Motor neuron (in vitro differentiated cells): ENCODE data around the gene DACT2. TPM values are rescaled to one million over a fixed set of nuclear protein-coding genes. Genes with fewer than 3 reads are reported as not detected.
"Not testable (repeated sequence)": the region's sequence is repeated elsewhere in the genome, so short reads cannot be mapped to it uniquely, and the experiment has no call there.

Source experiments
- ATAC-seq, 8 experiments: fragments of 200-7000 bp; cut with Tn5 transposase; replicated peaks in 6 of 8; 2 replicates each; pipeline ENCODE4 v1.8.0; 2021; ENCODE audit warnings: mild to moderate bottlenecking in 8 of 8, moderate library complexity in 8 of 8
- H3K27ac ChIP-seq, 2 donors: fragments of 250-450 bp; sonication (Bioruptor Pico); 2 replicates each; pipeline ENCODE4 v1.9.0; 2021; ENCODE audit warnings: antibody characterized with exemption in 2 of 2, mild to moderate bottlenecking in 2 of 2, moderate library complexity in 1 of 2
- H3K4me1 ChIP-seq, 2 donors: fragments of 250-450 bp; sonication (Bioruptor Pico); replicated peaks in 1 of 2; 2 replicates each; pipeline ENCODE4 v1.6.1; 2021; ENCODE audit warnings: antibody characterized with exemption in 2 of 2, mild to moderate bottlenecking in 2 of 2, moderate library complexity in 1 of 2
- H3K4me3 ChIP-seq, 5 donors: fragments of 250-450 bp; sonication (Bioruptor Pico); 2 replicates each; pipeline ENCODE4 v1.9.0; 2021; ENCODE audit warnings: antibody characterized with exemption in 5 of 5, mild to moderate bottlenecking in 5 of 5, moderate library complexity in 4 of 5
- WGBS, 10 experiments: fragments of 450-650 bp; shearing (Covaris generic); methylation state at CpG; one replicate each; pipeline ENCODE4 v1.0.0; 2022; 5-methylcytosine and 5-hydroxymethylcytosine counted together
- in situ Hi-C, 9 experiments: fragments of 400-800 bp; cut with MboI; loops; one replicate each; pipeline ENCODE4 v1.15.0; 2021; ENCODE audit warnings: low sequenced_read_pairs in 9 of 9, low pct_unique_long_range_greater_than_20kb in 2 of 9; ENCODE audit not compliant: unreplicated experiment in 9 of 9
- total RNA-seq, 8 experiments: library from RNA; unstranded; fragments of 300-600 nt; gene quantifications; 2 replicates each; pipeline versions ENCODE4 v1.2.3 to v1.2.4, GENCODE V29; 2022

The DACT2 gene
- total RNA-seq, 8 experiments from 2014 or later, result 0.20 to 7.4 (median 1.1) TPM; not detected in 2

DNA sequence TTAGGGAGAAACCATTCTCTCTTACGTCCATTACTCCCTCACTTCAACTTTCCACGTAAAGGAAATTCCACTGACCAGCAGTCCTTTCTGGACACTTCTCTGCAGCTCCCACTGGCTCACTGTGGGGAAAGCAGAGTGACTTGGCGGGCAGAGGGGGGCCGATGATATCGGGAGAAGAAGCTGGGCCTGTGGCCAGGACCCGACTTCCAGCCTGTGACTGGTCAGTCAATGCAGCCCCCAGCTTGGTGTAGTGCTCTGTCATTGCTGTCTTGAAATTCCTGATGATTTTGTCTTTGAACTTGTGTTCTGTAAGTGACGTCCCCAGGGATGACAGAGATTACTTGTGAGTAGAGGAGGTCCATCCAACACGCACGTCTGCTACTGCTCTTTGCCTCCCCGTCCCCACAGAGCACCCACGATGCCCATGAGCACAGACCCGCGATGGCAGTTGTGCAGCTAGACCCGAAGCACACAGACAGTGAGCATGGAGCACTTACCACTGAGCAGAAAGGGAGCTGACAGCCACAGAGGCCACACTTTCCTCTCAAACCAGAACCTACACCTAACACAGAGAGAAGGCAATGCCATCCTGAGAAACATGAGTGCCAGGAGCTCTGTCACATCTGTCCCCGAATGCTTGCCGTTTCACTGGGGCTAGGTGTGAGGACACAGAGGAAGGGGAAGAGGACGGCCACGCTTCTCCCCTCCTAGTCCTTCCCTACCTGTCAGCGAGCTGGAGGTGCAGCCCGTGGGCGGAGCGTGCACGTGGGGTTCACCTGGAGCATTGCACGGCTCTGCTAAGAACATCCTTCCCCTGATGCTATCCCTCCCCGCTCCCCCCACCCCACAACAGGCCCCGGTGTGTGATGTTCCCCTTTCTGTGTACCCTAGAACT lies 25.7 kb downstream of the DACT2 start:
- peaks cover 4 to 9% of the 10 kb centered on the region in 2 donors for H3K4me1 ChIP-seq
- H3K27ac ChIP-seq, result no peak overlapping the region
- H3K4me3 ChIP-seq, result no peak overlapping the region
- no peak for ATAC-seq
- WGBS, 10 experiments, result 53 to 100% (median 89%) methylated on average over 1 to 13 of the region's 26 CpGs; no CpG with 5 or more reads in 2 of the 10 experiments
- in situ Hi-C loops, result no loop called here

DNA sequence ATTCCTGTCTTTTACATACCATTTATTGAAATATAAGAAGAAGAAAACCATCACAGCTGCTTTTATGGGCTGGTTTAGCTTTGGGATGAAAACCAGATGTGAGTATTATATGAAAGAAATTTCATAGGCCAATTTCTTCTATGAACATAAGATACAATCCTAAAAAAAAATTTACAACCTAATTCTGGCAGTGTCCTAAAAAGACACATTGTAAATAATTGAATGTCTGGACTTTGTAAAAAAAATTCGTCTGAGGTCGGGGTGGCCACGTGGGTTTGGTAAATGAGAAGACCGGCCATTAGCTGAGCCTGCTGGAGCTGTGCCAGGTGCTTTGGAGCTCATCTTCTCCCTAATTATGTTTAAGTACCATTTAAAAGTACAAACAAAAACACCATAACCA lies 26.8 kb downstream of the DACT2 start:
- H3K4me3 ChIP-seq, result no peak overlapping the region
- 0 to 100% (median 43%) methylated on average over 1 to 4 of the region's 4 CpGs; no CpG with 5 or more reads in 2 of the 10 experiments for WGBS, 10 experiments
- in situ Hi-C loops, result no loop called here
- no peak overlapping the region for H3K27ac ChIP-seq
- no peak for ATAC-seq
- peaks cover 4 to 9% of the 10 kb centered on the region in 2 donors for H3K4me1 ChIP-seq

DNA sequence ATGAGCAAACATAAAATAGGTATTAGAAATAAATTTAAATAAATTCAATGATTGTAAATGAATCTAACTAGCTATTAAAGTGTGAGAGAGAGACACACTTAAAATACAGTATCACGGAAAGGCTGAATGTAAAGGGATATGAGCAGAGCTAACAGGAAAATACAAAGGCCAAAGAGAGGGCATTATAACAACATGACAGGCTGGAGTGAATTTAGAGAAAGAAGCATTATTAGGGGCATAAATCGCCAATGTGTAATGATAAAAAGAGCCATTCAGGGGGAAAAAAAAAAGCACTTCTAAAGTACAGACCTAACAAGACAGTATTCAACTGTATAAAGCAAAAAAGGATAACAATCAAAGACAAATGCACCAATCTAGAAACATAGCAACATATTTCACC lies 28.1 kb downstream of the DACT2 start:
- ATAC-seq, result peak in 1 of 8 experiments; percentile 47
- Histone ChIP-seq H3K4me3 (no peak overlapping the region), H3K4me1 (peaks cover 4 to 9% of the 10 kb centered on the region in 2 donors), H3K27ac (no peak overlapping the region)
- 23 to 76% (median 52%) methylated on average over 1 to 2 of the region's 2 CpGs for WGBS, 10 experiments
- in situ Hi-C loops, result no loop called here

DNA sequence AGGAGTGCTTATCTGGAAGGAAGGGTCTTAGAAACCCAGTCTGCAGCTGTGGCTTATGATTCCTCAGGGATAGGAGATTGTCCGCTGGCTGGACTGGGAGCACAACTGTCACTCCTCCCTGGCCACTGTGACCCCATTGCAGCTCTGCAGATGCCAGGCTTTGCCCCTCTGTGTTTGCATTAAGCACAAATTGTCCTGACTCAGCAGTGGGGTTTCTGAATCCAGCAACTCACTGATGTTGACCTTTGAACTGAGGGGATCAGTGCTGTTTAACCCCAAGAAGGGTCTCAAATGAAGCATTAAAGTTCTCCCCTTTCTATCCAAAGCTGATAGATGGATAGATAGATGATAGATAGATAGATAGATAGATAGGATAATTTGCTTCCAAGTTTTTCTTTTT lies 29.5 kb downstream of the DACT2 start:
- H3K4me3 ChIP-seq, result no peak overlapping the region
- H3K27ac ChIP-seq, result no peak overlapping the region
- no peak for ATAC-seq
- peaks cover 4 to 9% of the 10 kb centered on the region in 2 donors for H3K4me1 ChIP-seq
- 0 to 100% methylated on average over 1 of the region's 1 CpG; no CpG with 5 or more reads in 8 of the 10 experiments for WGBS, 10 experiments
- in situ Hi-C loops, result no loop called here

DNA sequence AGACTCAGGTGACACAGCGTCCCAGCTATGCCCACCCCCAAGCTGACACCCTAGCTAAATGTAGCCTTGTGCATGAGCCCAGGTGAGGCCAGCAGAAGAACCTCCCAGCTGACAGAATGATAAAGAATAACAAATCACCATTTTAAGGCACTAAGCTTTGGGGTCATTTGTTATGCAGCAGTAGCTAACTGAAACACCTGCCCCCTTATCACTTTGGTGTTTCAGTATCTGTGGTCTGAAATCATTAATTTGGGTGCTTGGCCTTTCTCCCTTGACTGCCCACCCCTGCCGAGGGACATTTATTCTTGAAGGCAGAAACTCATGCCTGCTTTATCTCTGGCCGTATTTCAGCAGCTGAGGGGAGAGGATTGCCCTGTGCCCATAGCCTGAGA lies 30.0 kb downstream of the DACT2 start:
- Histone ChIP-seq H3K4me1 (peaks cover 4 to 9% of the 10 kb centered on the region in 2 donors), H3K4me3 (no peak overlapping the region), H3K27ac (no peak overlapping the region)
- 67 to 100% (median 100%) methylated on average over 1 to 2 of the region's 3 CpGs; no CpG with 5 or more reads in 4 of the 10 experiments for whole genome bisulfite sequencing, 10 experiments
- ATAC-seq, result no peak
- in situ Hi-C loops, result no loop called here

DNA sequence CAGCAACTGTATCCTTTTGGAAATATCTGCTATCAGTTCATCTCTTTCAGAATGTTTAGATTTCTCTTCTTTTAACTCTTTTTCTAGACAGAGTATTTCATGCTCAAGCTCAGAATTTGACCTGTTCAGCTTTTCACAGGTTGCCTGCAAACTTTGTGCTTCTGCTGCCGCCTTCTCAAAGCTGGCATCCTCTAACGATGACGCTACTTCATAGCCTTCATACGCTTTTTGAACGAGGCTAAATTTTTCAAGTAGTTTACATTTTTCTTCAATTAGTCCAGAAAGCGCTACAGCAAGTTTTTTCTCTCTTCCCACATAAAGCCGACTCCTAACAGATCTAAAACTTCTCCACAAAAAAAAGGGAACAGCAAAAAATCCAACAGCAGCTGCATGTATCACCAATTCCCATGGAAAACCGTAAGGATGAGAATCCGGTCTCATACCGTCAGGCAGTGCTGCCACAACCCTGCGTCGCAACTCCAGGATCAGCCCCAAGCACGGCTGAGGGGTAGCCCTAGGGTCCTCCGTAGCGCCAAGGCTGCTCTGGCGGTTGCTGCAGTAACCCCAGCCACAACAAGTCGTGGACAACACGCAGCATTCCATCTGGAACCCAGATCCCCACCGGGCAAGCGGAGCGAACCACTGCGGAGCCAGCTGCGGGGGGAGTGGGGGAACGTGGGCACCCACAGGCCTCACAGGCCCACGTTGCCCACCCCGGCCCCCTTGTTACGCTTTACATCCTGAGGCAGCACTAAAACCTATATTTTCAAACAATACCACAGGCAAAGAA lies 30.6 kb downstream of the DACT2 start:
- in situ Hi-C loops, result no loop called here
- H3K27ac ChIP-seq, result no peak overlapping the region
- no peak for ATAC-seq
- WGBS, 10 experiments, result 13 to 97% (median 77%) methylated on average over 2 to 16 of the region's 27 CpGs
- peaks cover 4 to 9% of the 10 kb centered on the region in 2 donors for H3K4me1 ChIP-seq
- H3K4me3 ChIP-seq, result no peak overlapping the region

DNA sequence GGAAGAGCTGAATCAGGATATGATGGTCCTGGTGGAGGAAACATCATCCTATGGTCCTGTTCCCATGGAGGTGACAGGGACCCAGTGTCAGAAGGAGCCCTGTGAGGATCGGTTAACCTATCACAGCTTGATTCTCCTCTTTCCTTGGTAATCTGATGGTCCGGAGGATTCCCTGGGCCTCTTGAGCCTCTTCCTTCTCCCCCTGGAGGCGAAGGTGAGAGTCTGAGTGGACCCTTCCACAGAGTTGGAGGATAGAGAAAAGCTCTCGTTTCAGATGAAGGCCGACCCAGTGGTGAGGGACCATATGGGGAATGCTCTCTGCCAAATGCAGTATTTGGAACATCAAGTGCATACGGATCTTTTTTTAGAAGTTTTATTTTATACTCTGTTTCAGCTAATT lies 32.1 kb downstream of the DACT2 start:
- H3K4me1 ChIP-seq, in situ Hi-C loops, H3K27ac ChIP-seq, ATAC-seq, H3K4me3 ChIP-seq: not testable (repeated sequence)
- WGBS, 10 experiments, result 10 to 96% (median 80%) methylated on average over 1 to 5 of the region's 6 CpGs; no CpG with 5 or more reads in 1 of the 10 experiments

DNA sequence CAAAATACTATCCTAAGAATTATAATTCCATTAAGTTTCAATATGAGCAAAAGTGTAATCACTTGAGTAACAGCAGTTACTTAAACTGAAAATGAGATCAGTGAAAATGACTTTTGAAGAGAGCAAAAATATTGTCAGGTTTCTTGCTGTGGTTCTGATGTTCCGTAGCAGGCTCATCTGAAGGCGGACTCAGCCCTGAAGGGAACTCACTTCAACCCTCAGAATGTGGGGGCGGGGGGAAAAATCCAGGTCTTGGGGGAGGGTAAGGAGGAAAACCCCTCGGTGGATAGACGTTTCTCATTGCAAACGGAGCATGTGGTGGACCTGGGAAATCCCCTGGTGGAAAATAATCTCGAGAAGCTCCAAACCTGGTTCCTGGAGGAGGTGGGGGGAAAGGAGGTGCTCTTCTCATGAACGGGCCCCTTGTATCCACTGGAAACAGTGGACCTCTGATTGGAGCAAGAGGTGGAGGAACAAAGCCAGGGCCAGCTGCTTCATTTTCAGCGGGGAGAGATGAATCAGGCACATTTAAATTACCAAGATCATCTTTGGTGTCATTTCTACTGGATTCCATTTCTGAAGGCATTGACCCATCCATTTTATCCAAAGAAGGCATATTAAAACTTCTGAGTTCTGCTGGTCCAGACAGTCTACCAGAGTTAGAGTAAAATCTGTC lies 32.7 kb downstream of the DACT2 start:
- H3K27ac ChIP-seq, in situ Hi-C loops, ATAC-seq, H3K4me1 ChIP-seq, H3K4me3 ChIP-seq: not testable (repeated sequence)
- 0 to 60% methylated on average over 1 of the region's 9 CpGs; no CpG with 5 or more reads in 8 of the 10 experiments for WGBS, 10 experiments

DNA sequence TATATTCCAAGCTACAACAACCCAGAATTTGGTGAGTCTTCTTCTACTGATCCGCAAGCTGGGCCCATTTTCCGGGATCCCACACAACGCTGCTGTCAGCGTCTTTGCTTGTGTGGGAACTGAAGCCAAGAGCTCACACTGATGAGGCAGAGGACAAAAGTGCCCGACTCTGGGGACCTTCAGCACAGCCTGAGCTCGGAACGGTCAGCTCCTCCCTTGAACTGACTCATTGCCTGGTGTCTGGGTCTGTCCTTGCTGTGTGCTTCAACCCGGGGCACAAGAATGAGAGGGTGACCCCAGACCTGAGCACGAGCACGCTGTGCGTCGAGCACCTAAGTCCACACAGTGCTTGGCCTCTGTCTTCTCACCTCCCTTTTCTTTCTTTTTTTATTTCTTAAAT lies 33.5 kb downstream of the DACT2 start:
- 53 to 92% (median 68%) methylated on average over 5 to 9 of the region's 12 CpGs; no CpG with 5 or more reads in 3 of the 10 experiments for WGBS, 10 experiments
- H3K27ac ChIP-seq, result no peak overlapping the region
- in situ Hi-C loops, result no loop called here
- ATAC-seq, result peak in 4 of 8 experiments; percentile 28 to 70 (median 44)
- H3K4me1 ChIP-seq, result peaks cover 2% of the 10 kb centered on the region in 2 donors
- H3K4me3 ChIP-seq, result no peak overlapping the region

DNA sequence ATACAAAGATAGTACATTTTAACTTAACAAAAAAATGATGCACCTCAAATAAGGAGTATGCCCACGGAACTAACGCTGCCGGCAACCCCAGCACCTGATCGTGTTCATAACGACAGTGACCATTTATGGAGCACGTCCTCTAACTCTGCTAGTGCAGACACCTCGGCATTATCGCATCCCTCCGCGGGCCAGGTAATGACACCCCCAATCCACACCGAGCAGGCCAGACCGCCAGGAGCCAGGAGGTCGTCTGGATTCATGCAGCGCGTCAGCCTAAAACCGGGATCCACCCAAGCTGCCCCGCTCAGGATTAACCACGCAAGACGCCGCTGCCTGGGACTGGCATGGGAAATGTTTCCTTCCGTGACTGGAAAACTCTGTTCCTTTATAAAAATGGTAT lies 34.1 kb downstream of the DACT2 start:
- in situ Hi-C loops, result no loop called here
- 20 to 100% (median 90%) methylated on average over 1 to 18 of the region's 21 CpGs; no CpG with 5 or more reads in 1 of the 10 experiments for WGBS, 10 experiments
- ATAC-seq, result no peak
- Histone ChIP-seq H3K4me1 (peaks cover 8% of the 10 kb centered on the region in 2 donors), H3K4me3 (no peak overlapping the region), H3K27ac (no peak overlapping the region)

DNA sequence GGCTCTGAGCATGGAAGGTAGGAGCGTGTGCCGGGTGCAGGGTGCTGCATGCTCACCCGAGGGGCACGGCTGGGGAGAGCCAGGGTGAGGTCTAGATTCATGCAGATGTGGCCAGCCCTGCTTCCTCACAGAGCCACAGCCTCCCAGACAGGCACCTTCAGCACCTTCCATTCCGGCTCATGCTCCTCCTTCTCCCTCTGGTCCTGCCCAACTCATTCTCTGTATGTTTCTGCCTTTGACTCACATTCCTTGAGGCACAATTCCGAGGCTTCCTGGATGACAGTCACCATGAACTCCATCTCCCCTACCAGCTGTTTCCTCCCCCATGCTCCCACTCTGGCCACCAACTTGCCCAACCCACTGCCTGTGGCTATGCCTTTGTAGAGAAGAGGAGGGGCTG lies 35.4 kb downstream of the DACT2 start:
- in situ Hi-C loops, result no loop called here
- Histone ChIP-seq H3K27ac (no peak overlapping the region), H3K4me1 (peaks cover 18 to 20% of the 10 kb centered on the region in 2 donors), H3K4me3 (no peak overlapping the region)
- WGBS, 10 experiments, result 33 to 83% (median 69%) methylated on average over 1 to 4 of the region's 6 CpGs; no CpG with 5 or more reads in 6 of the 10 experiments
- ATAC-seq, result no peak

DNA sequence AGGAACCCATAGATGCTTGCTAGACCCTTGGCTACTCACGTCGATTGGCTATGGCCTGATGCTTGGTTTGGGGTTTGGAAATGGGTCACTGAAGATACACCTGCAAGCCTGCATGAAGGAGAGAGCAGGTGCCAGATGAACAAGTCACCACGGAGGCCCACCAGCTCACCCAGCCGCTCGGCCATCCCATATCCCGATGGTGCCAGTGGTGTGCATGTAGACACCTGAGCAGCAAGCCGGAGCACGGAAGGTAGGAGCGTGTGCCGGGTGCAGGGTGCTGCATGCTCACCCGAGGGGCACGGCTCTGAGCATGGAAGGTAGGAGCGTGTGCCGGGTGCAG lies 35.9 kb downstream of the DACT2 start:
- Histone ChIP-seq H3K4me3 (no peak overlapping the region), H3K4me1 (peaks cover 18 to 20% of the 10 kb centered on the region in 2 donors), H3K27ac (no peak overlapping the region)
- 90 to 100% methylated on average over 1 to 7 of the region's 14 CpGs; no CpG with 5 or more reads in 8 of the 10 experiments for WGBS, 10 experiments
- ATAC-seq, result no peak
- in situ Hi-C loops, result no loop called here
